CD14-positive monocyte (primary cell): ENCODE results near the gene TRMU. TPM values are rescaled to one million over a fixed set of nuclear protein-coding genes. Genes with fewer than 3 reads are reported as not detected.

Source experiments
- DNase-seq, 3 donors: peaks; one replicate each; pipeline ENCODE4 v3.0.0-alpha.2; 2011 to 2022
- H2AFZ ChIP-seq: 2 replicates; pipeline ENCODE4 v1.6.0; 2012; ENCODE audit warnings: mild to moderate bottlenecking, low read depth, low read length, inconsistent platforms; ENCODE audit not compliant: insufficient read depth, poor library complexity, severe bottlenecking
- H3K27ac ChIP-seq, 2 donors: 1 replicate in 1 of 2; 2 replicates in 1 of 2; pipeline ENCODE4 v1.5.1; 2012 to 2013; ENCODE audit warnings: low read length in 2 of 2, control low read depth in 1 of 2, inconsistent platforms in 1 of 2, low read depth in 1 of 2, mild to moderate bottlenecking in 1 of 2
- H3K27me3 ChIP-seq, 2 donors: one replicate each; pipeline versions ENCODE4 v1.6.0 to v1.6.1; 2011 to 2013; ENCODE audit warnings: low read length in 2 of 2; ENCODE audit not compliant: control insufficient read depth in 2 of 2, insufficient read depth in 2 of 2
- H3K36me3 ChIP-seq, 2 donors: replicated peaks in 1 of 2; 1 replicate in 1 of 2; 2 replicates in 1 of 2; pipeline versions ENCODE4 v1.5.1 to v1.6.1; 2012 to 2013; ENCODE audit warnings: low read length in 2 of 2, control low read depth in 1 of 2, inconsistent platforms in 1 of 2, mild to moderate bottlenecking in 1 of 2; ENCODE audit not compliant: insufficient read depth in 2 of 2, control insufficient read depth in 1 of 2
- H3K4me1 ChIP-seq, 2 donors: 1 replicate in 1 of 2; 2 replicates in 1 of 2; pipeline versions ENCODE4 v1.5.1 to v1.6.1; 2012 to 2013; ENCODE audit warnings: low read length in 2 of 2, control low read depth in 1 of 2, inconsistent platforms in 1 of 2, mild to moderate bottlenecking in 1 of 2, moderate library complexity in 1 of 2; ENCODE audit not compliant: insufficient read depth in 2 of 2, control insufficient read depth in 1 of 2
- H3K4me2 ChIP-seq: replicated peaks from 2 replicates; pipeline ENCODE3; 2012; ENCODE audit warnings: low read length, moderate library complexity, mild to moderate bottlenecking; ENCODE audit not compliant: poor library complexity, severe bottlenecking; ENCODE audit errors: extremely low read depth
- H3K4me3 ChIP-seq, 3 experiments: fragments of 200-600 bp in 1 of 3; sonication (generic) in 1 of 3; replicated peaks in 1 of 3; 1 replicate in 2 of 3; 2 replicates in 1 of 3; pipeline ENCODE4 v1.5.1; 2011 to 2013; ENCODE audit warnings: low read length in 3 of 3, mild to moderate bottlenecking in 3 of 3, control low read depth in 2 of 3, low read depth in 2 of 3, inconsistent platforms in 1 of 3, moderate library complexity in 1 of 3
- H3K79me2 ChIP-seq: 2 replicates; pipeline ENCODE4 v1.6.0; 2012; ENCODE audit warnings: mild to moderate bottlenecking, control low read depth, inconsistent platforms, low read length, moderate library complexity; ENCODE audit not compliant: insufficient read depth
- H3K9ac ChIP-seq: 2 replicates; pipeline ENCODE4 v1.6.0; 2017; ENCODE audit warnings: low read length, mild to moderate bottlenecking; ENCODE audit not compliant: insufficient read depth, poor library complexity, severe bottlenecking
- H3K9me3 ChIP-seq, 2 donors: replicated peaks in 1 of 2; 1 replicate in 1 of 2; 2 replicates in 1 of 2; pipeline versions ENCODE4 v1.5.1 to v1.6.1; 2012 to 2013; ENCODE audit warnings: low read length in 2 of 2, control low read depth in 1 of 2; ENCODE audit not compliant: control insufficient read depth in 1 of 2, insufficient read depth in 1 of 2
- H4K20me1 ChIP-seq: 2 replicates; pipeline ENCODE4 v1.6.0; 2012; ENCODE audit warnings: mild to moderate bottlenecking, low read length, control low read depth, moderate library complexity; ENCODE audit not compliant: insufficient read depth
- H3K27ac Mint-ChIP-seq, 7 donors: one replicate each; pipeline ENCODE4 v1.8.0; 2020; ENCODE audit warnings: mild to moderate bottlenecking in 7 of 7, mixed read lengths in 7 of 7, moderate library complexity in 6 of 7, inconsistent platforms in 2 of 7
- H3K27me3 Mint-ChIP-seq, 3 donors: one replicate each; pipeline ENCODE4 v1.8.0; 2021 to 2022; ENCODE audit warnings: low read depth in 3 of 3, mild to moderate bottlenecking in 3 of 3, mixed read lengths in 3 of 3, moderate library complexity in 3 of 3, inconsistent platforms in 1 of 3
- H3K36me3 Mint-ChIP-seq, 2 donors: one replicate each; pipeline ENCODE4 v1.8.0; 2020; ENCODE audit warnings: mixed read lengths in 2 of 2, inconsistent platforms in 1 of 2, mild to moderate bottlenecking in 1 of 2
- H3K4me1 Mint-ChIP-seq: one replicate; pipeline ENCODE4 v1.8.0; 2020; ENCODE audit warnings: mild to moderate bottlenecking, mixed read lengths
- H3K4me3 Mint-ChIP-seq, 2 donors: one replicate each; pipeline ENCODE4 v1.8.0; 2020; ENCODE audit warnings: mild to moderate bottlenecking in 2 of 2, mixed read lengths in 2 of 2, moderate library complexity in 1 of 2
- H3K9me3 Mint-ChIP-seq, 7 donors: one replicate each; pipeline ENCODE4 v1.8.0; 2020 to 2022; ENCODE audit warnings: mixed read lengths in 7 of 7, mild to moderate bottlenecking in 6 of 7, moderate library complexity in 6 of 7, inconsistent platforms in 2 of 7
- WGBS: methylation state at CpG from one replicate; pipeline ENCODE4 v1.1.5; 2013; ENCODE audit warnings: missing lambda C conversion rate; ENCODE audit not compliant: insufficient coverage; 5-methylcytosine and 5-hydroxymethylcytosine counted together
- intact Hi-C, 2 donors: fragments of 100-400 bp; cut with micrococcal nuclease; formaldehyde crosslinking; loops; one replicate each; pipeline versions ENCODE4 v1.15.0 to v1.15.1; 2023
- polyA plus RNA-seq, 3 donors: library from polyadenylated mRNA; depleted of rRNA in 1 of 3; unstranded in 2 of 3; stranded (reverse) in 1 of 3; fragments of 300-500 nt in 2 of 3; fragments of >200 nt in 1 of 3; fragmentation: Illumina TruSeq in 2 of 3; gene quantifications; 1 replicate in 2 of 3; 2 replicates in 1 of 3; pipeline ENCODE4 v1.2.3, GENCODE V29; 2012 to 2021
- TF ChIP-seq, protein P1 (sequence below): fragments of 200-600 bp; IDR thresholded peaks from one replicate; pipeline ENCODE4 v1.8.0; 2022; ENCODE audit warnings: antibody characterized with exemption, mild to moderate bottlenecking

The TRMU gene
- polyA plus RNA-seq, 3 donors: 4.7 to 32.9 (median 5.6) TPM

DNA sequence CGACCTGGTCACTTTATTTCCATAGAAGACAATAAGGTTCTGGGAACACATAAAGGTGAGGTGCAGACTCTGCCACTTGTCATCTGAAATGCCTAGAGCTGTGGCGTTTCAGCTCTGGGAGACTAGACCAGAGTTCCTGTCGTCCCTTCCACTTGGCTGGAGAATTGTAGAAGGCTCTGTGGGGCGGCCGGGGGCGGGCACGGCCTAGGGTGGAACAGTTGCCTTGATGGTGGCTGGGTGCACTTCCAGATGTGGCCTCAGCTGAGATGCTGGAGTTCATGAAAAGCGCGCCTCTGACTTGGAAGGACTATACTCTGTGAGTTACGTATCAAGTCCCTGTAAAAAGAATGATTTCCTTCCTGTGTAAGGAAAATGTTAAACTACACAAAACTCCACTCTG, 16.8 kb downstream of the TRMU start:
- H3K27me3 ChIP-seq: no peaks in the 10 kb centered on the region
- DNase-seq: no peak
- intact Hi-C loops: no loop called here
- H3K27ac ChIP-seq: no peak overlapping the region
- H3K79me2 ChIP-seq: no peaks in the 10 kb centered on the region
- TF ChIP-seq, protein P1, sequence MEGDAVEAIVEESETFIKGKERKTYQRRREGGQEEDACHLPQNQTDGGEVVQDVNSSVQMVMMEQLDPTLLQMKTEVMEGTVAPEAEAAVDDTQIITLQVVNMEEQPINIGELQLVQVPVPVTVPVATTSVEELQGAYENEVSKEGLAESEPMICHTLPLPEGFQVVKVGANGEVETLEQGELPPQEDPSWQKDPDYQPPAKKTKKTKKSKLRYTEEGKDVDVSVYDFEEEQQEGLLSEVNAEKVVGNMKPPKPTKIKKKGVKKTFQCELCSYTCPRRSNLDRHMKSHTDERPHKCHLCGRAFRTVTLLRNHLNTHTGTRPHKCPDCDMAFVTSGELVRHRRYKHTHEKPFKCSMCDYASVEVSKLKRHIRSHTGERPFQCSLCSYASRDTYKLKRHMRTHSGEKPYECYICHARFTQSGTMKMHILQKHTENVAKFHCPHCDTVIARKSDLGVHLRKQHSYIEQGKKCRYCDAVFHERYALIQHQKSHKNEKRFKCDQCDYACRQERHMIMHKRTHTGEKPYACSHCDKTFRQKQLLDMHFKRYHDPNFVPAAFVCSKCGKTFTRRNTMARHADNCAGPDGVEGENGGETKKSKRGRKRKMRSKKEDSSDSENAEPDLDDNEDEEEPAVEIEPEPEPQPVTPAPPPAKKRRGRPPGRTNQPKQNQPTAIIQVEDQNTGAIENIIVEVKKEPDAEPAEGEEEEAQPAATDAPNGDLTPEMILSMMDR: no peak
- Mint-ChIP-seq H3K27ac (no peak overlapping the region), H3K4me1 (no peaks in the 10 kb centered on the region), H3K27me3 (peaks cover 0 to under 1% (median 0%) of the 10 kb centered on the region in 3 donors), H3K9me3 (no peaks in the 10 kb centered on the region), H3K4me3 (no peak overlapping the region), H3K36me3 (peaks cover 84 to 98% of the 10 kb centered on the region in 2 donors)
- H3K4me3 ChIP-seq: no peak overlapping the region
- no peak overlapping the region for H2AFZ ChIP-seq
- H3K4me2 ChIP-seq: no peak overlapping the region
- WGBS: 100% methylated on average over 6 of the region's 10 CpGs
- H3K4me1 ChIP-seq: no peaks in the 10 kb centered on the region
- H4K20me1 ChIP-seq: peaks cover 23% of the 10 kb centered on the region
- peaks cover 90 to 100% of the 10 kb centered on the region in 2 donors for H3K36me3 ChIP-seq
- no peaks in the 10 kb centered on the region for H3K9me3 ChIP-seq
- H3K9ac ChIP-seq: no peak overlapping the region

DNA sequence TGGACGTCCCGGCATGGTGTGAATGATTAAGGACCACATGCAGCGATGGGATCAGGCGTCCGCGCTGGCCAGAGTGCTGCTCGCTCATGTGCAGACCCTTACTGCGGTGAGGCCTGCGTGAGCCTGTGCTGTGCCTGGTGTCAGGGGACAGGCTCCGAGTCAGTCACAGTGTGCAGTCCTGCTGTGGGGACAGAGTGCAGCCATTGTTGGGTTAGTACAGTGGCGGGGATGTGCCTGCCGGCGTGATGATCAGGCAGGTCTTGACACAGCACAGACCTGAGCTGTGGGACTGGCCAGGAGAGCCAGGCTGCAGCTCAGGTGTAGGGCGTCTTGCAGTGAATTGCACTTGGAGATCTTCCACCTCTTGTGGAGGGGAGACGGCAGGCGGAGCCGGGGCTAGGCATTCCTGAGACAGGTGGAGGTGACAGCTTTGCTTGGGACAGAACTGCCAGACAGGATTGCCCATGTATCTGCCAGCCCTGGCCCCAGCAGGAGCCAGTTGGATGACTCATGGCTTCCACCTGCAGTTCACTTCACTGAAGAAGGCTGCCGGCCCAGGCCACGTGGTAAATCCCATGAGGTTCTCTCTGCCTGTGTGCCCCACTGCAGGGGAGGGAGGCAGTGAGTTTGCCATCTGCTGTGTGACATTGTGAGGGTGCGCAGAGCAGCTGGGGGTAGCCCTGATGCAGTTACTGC, 17.3 kb downstream of the TRMU start:
- Histone ChIP-seq H2AFZ (no peak overlapping the region), H3K27ac (no peak overlapping the region), H4K20me1 (peaks cover 18% of the 10 kb centered on the region), H3K9me3 (no peaks in the 10 kb centered on the region), H3K4me2 (no peak overlapping the region), H3K79me2 (no peaks in the 10 kb centered on the region), H3K4me1 (no peaks in the 10 kb centered on the region), H3K27me3 (no peaks in the 10 kb centered on the region), H3K9ac (no peak overlapping the region), H3K36me3 (peaks cover 87 to 98% of the 10 kb centered on the region in 2 donors), H3K4me3 (no peak overlapping the region)
- Mint-ChIP-seq H3K4me3 (no peak overlapping the region), H3K9me3 (no peaks in the 10 kb centered on the region), H3K27ac (peak overlapping the region in 2 of 7 donors; percentile 15 to 59), H3K36me3 (peaks cover 81 to 96% of the 10 kb centered on the region in 2 donors), H3K4me1 (no peaks in the 10 kb centered on the region), H3K27me3 (peaks cover 0 to 4% (median 0%) of the 10 kb centered on the region in 3 donors)
- no peak for DNase-seq
- TF ChIP-seq, protein P1: no peak
- WGBS: over 99% methylated on average over 18 of the region's 20 CpGs
- intact Hi-C loops: no loop called here
